T-helper 17 cell (primary cell): ENCODE results near the gene UPK1A. TPM values are rescaled to one million over a fixed set of nuclear protein-coding genes. Genes with fewer than 3 reads are reported as not detected.
A peak's percentile ranks its signal among the peaks of the same experiment; 100 is the strongest.

Source experiments
- ATAC-seq: fragments of 150-1000 bp; cut with Tn5 transposase; 2 replicates; pipeline ENCODE4 v1.10.0; 2021; ENCODE audit warnings: mild to moderate bottlenecking, moderate library complexity
- DNase-seq, 3 donors: peaks; one replicate each; pipeline versions ENCODE4 v3.0.0 to v3.0.0-alpha.2; 2020 to 2021
- H3K9me3 ChIP-seq: one replicate; pipeline ENCODE4 v1.7.0; 2013; ENCODE audit warnings: low read length, mild to moderate bottlenecking; ENCODE audit not compliant: control insufficient read depth, poor library complexity, severe bottlenecking
- H3K27ac Mint-ChIP-seq: one replicate; pipeline ENCODE4 v1.8.0; 2022; ENCODE audit warnings: mild to moderate bottlenecking, moderate library complexity, mixed read lengths
- H3K27me3 Mint-ChIP-seq: one replicate; pipeline ENCODE4 v1.8.0; 2022; ENCODE audit warnings: mixed read lengths
- H3K36me3 Mint-ChIP-seq: one replicate; pipeline ENCODE4 v1.8.0; 2022; ENCODE audit warnings: low read depth, mixed read lengths
- H3K4me1 Mint-ChIP-seq: one replicate; pipeline ENCODE4 v1.8.0; 2022; ENCODE audit warnings: mild to moderate bottlenecking, mixed read lengths
- H3K4me3 Mint-ChIP-seq: one replicate; pipeline ENCODE4 v1.8.0; 2022; ENCODE audit warnings: mild to moderate bottlenecking, moderate library complexity, mixed read lengths
- total RNA-seq, 4 donors: library from RNA in 2 of 4; stranded (reverse) in 2 of 4; gene quantifications; one replicate each; pipeline ENCODE4 v1.2.3 and lab custom pipeline; 2022 to 2026

The UPK1A gene
- total RNA-seq (under 1 TPM in 1 of 2 donors, not detected in 1; 0.44 TPM), total RNA-seq (lab: John Stamatoyannopoulos, UW) (0.08 to 0.35 reads per million in 2 donors)

GRCh38 chr19:35666251-35666913, at the start of gene UPK1A:
Gene UPK1A (plus strand): TSS chr19:35666517. CDS start chr19:35666813, 296 bp downstream.
- Mint-ChIP-seq H3K27ac (no peak within 1 kb of the TSS), H3K27me3 (peaks cover 14% of the 10 kb centered on the region), H3K4me1 (peaks cover 6% of the 10 kb centered on the region), H3K36me3 (peaks cover 6% of the 10 kb centered on the region), H3K4me3 (no peak within 1 kb of the TSS)
- DNase-seq (no peak), ATAC-seq (no peak)
- H3K9me3 ChIP-seq: no peaks in the 10 kb centered on the region

DNA sequence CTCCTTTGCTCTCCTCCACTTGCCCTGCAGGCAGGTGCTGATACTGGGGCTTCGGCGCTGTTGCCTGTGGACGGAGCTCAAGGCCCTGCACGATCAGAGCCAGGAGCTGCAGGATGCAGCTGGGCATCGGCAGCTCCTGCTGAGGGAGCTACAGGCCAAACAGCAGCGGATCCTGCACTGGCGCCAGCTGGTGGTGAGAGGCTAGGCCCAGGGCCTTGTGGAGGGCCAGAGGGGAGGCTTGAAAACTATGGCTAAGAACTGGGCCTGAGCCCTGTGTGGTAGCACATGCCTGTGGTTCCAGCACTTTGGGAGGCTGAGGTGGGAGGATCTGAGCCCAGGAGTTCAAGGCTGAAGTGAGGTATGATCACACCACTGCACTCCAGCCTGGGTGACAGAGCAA, 47.5 kb upstream of the UPK1A start:
- no peaks in the 10 kb centered on the region for H3K9me3 ChIP-seq
- Mint-ChIP-seq H3K27me3 (no peaks in the 10 kb centered on the region), H3K27ac (no peak overlapping the region), H3K36me3 (peaks cover 2% of the 10 kb centered on the region), H3K4me3 (no peak overlapping the region), H3K4me1 (peaks cover 3% of the 10 kb centered on the region)
- DNase-seq (no peak), ATAC-seq (no peak)

- no peaks in the 10 kb centered on the region for H3K27me3 Mint-ChIP-seq
- H3K4me3 Mint-ChIP-seq: no peak overlapping the region
- H3K4me1 Mint-ChIP-seq: peaks cover 3% of the 10 kb centered on the region
- H3K27ac Mint-ChIP-seq: no peak overlapping the region
- H3K36me3 Mint-ChIP-seq: peaks cover 2% of the 10 kb centered on the region
- no peak for DNase-seq
- ATAC-seq: no peak
- no peaks in the 10 kb centered on the region for H3K9me3 ChIP-seq
These were observed 46.9 kb upstream of the UPK1A start for GRCh38 chr19:35619290-35619923.

DNA sequence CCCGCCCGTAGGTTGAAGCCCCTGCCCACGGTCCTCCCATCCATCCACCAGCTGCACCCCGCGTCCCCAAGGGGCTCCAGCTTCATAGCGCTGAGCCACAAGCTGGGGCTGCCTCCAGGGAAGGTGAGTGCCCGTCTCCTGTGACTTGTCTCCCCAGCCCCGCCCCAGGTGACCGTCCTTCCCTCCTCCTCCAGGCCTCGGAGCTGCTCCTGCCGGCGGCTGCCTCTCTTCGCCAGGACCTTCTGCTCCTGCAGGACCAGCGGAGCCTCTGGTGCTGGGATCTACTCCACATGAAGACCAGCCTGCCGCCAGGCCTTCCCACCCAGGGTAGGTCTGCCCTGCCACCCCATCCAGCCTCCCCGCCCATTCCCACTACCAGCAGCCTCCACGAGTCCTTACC, 46.3 kb upstream of the UPK1A start:
- no peaks in the 10 kb centered on the region for H3K9me3 ChIP-seq
- peaks cover 2% of the 10 kb centered on the region for H3K36me3 Mint-ChIP-seq
- peaks cover 3% of the 10 kb centered on the region for H3K4me1 Mint-ChIP-seq
- no peaks in the 10 kb centered on the region for H3K27me3 Mint-ChIP-seq
- H3K4me3 Mint-ChIP-seq: no peak overlapping the region
- no peak overlapping the region for H3K27ac Mint-ChIP-seq
- DNase-seq: no peak
- no peak for ATAC-seq

GRCh38 chr19:35621708-35622107, 44.6 kb upstream of the UPK1A start:
- Mint-ChIP-seq H3K4me3 (no peak overlapping the region), H3K27me3 (no peaks in the 10 kb centered on the region), H3K27ac (peak overlapping the region; percentile 51), H3K4me1 (peaks cover 2% of the 10 kb centered on the region), H3K36me3 (no peaks in the 10 kb centered on the region)
- DNase-seq: no peak
- ATAC-seq: no peak
- H3K9me3 ChIP-seq: no peaks in the 10 kb centered on the region

DNA sequence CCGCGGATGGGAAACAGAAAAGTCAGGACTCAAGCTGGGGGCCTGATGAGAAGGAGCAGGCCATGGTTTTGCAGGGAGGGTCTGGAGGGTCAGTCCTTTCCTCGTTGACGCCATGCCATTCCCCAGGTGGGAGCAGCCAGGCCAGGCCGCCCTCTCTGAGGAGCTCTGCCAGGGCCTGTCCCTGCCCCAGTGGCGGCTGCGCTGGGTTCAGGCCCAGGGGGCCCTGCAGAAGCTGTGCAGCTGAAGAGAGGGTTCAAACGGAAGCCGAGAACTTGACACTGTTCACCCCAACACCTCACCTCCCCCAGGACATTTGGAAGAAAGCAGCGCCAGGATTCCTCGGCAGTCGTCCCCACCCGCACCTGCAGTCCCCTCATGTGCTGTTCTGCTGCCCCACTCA, 43.6 kb upstream of the UPK1A start:
- H3K27ac Mint-ChIP-seq: no peak overlapping the region
- no peak for DNase-seq

DNA sequence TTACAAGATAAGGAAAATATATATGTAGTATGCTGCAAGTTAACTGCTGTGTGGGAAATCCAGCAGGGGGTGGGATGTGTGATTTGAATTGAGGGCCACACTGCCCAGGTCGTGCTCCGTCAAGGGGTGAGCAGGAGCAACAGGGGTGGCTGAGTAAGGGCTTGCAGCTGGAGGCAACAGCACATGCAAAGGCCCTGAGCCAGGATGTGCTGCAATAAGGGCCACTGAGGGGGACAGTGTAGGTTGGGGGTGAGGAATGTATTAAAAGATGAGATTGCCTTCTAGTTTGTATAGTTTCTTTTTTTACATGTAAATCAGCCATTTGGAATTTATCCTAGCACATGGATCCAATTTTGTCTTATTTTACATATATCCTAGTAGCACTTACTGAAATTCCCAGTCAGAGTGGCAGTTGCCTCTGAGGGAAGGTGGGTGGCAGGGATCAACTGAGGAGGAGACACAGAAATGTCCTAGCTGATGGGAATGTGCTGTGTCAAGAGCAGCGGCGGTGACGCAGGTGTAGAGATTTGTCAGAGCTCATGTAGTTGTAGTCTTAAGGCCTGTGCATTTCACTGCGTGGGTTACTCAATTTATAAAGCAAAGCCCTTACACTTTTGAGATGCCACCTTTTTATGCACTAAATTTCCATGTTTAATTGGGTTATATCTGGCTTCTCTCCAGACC, 42.8 kb upstream of the UPK1A start:
- H3K4me1 Mint-ChIP-seq: peaks cover 6% of the 10 kb centered on the region
- no peak overlapping the region for H3K4me3 Mint-ChIP-seq

More for the DNA sequence above, 43.6 kb upstream of the UPK1A start:
- no peak for ATAC-seq
- no peaks in the 10 kb centered on the region for H3K9me3 ChIP-seq
- no peak overlapping the region for H3K4me3 Mint-ChIP-seq
- H3K36me3 Mint-ChIP-seq: no peaks in the 10 kb centered on the region
- H3K27me3 Mint-ChIP-seq: no peaks in the 10 kb centered on the region
- peaks cover 2% of the 10 kb centered on the region for H3K4me1 Mint-ChIP-seq

GRCh38 chr19:35628264-35628564, 38.1 kb upstream of the UPK1A start:
- H3K4me3 Mint-ChIP-seq: peak overlapping the region; percentile 99
- no peaks in the 10 kb centered on the region for H3K27me3 Mint-ChIP-seq
- peak overlapping the region; percentile 97 for H3K27ac Mint-ChIP-seq
- peaks cover 14% of the 10 kb centered on the region for H3K36me3 Mint-ChIP-seq
- ATAC-seq: no peak
- no peaks in the 10 kb centered on the region for H3K9me3 ChIP-seq
- no peak for DNase-seq
- peaks cover 26% of the 10 kb centered on the region for H3K4me1 Mint-ChIP-seq

More for the DNA sequence above, 42.8 kb upstream of the UPK1A start:
- no peaks in the 10 kb centered on the region for H3K9me3 ChIP-seq
- Mint-ChIP-seq H3K27ac (no peak overlapping the region), H3K27me3 (no peaks in the 10 kb centered on the region), H3K36me3 (no peaks in the 10 kb centered on the region)
- no peak for DNase-seq
- ATAC-seq: no peak

DNA sequence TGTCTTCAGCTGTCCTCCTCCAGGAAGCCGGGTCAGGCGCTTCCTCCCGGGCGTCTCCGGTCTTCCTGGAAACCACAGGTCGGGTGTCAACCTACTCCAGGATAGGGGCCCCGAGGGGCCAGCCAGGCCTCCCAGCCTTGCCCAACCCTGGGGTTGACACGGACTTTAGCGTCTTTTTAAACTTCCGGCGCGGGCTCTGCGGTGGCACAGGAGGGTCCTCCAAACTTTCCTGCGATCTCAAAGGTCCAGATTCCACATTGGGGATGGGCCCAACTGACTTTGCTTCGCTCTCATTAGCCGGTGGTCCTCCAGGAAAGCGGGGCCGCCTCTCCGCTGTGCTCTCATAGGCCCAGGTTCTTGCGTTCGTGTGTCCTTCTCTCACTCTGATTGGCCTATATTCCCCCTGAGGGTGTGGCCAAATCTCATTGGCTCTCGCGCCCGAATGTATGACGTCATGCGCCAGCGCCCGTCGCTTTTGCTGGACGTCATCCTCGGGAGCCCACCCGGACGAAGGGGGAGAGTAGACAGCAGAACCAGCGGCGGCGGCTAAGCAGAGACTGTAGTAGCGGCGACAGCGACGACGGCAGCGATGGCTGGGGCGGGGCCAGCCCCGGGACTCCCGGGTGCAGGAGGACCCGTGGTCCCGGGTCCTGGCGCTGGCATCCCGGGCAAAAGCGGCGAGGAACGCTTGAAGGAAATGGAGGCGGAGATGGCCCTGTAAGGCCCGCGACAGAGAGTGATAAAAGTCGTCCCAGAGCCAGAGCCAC, 37.6 kb upstream of the UPK1A start, which contains the start of gene RBM42:
Gene RBM42, plus strand, starts transcription at position 472 of the 767 bp plus-strand sequence. Its CDS starts 118 bp downstream, at position 590.
- peaks cover 28% of the 10 kb centered on the region for H3K4me1 Mint-ChIP-seq
- peak; percentile 99 for ATAC-seq

DNA sequence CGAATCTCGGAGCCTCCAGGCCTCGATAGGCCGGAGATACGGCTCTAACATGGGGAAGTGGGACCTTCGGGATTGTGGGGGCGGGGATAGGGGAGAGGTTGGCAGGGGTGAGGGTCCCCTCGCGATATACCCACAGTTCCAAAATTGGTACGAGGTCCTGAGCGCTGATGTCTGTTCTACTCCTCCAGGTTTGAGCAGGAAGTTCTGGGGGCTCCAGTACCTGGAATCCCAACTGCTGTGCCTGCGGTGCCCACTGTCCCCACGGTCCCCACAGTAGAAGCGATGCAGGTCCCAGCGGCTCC, 37.0 kb upstream of the UPK1A start:
- Mint-ChIP-seq H3K36me3 (peaks cover 17% of the 10 kb centered on the region), H3K27me3 (no peaks in the 10 kb centered on the region), H3K4me1 (peaks cover 28% of the 10 kb centered on the region), H3K27ac (peak overlapping the region; percentile 97), H3K4me3 (peak overlapping the region; percentile 99)
- no peak for ATAC-seq
- no peaks in the 10 kb centered on the region for H3K9me3 ChIP-seq
- DNase-seq: no peak

More for the DNA sequence above, 37.6 kb upstream of the UPK1A start, which contains the start of gene RBM42:
- no peaks in the 10 kb centered on the region for H3K27me3 Mint-ChIP-seq
- peak within 1 kb of the TSS; percentile 97 for H3K27ac Mint-ChIP-seq
- H3K9me3 ChIP-seq: no peaks in the 10 kb centered on the region
- DNase-seq: peak; percentile 84 to 95 (median 91)
- H3K36me3 Mint-ChIP-seq: peaks cover 17% of the 10 kb centered on the region
- H3K4me3 Mint-ChIP-seq: peak within 1 kb of the TSS; percentile 99

- Mint-ChIP-seq H3K36me3 (peaks cover 22% of the 10 kb centered on the region), H3K27ac (no peak overlapping the region), H3K27me3 (no peaks in the 10 kb centered on the region), H3K4me3 (no peak overlapping the region), H3K4me1 (peaks cover 19% of the 10 kb centered on the region)
- no peaks in the 10 kb centered on the region for H3K9me3 ChIP-seq
- DNase-seq: no peak
- no peak for ATAC-seq
These were observed 32.4 kb upstream of the UPK1A start for GRCh38 chr19:35633727-35634440.

DNA sequence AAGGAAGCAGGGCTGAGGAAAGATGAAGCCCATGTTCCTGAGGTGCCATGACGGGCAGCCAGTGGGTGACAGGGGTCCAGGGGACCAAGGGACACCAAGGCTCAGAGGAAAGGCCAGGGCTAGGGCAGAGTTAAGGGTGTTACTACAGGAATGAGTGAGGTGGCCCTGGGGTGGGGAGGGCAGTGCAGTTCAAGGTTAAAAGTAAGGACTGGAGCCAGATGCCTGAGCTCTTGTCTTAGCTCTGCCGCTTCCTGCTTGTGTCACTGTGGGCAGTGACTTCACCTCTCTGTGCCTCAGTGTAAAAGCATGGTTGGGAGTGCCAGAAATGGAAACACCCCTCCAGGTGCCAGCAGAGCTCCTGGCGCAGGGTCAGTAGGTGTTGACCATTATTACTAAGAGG, 29.7 kb upstream of the UPK1A start:
- no peak overlapping the region for H3K4me3 Mint-ChIP-seq
- DNase-seq: no peak
- no peaks in the 10 kb centered on the region for H3K9me3 ChIP-seq
- no peak for ATAC-seq
- peaks cover 8% of the 10 kb centered on the region for H3K4me1 Mint-ChIP-seq
- H3K27me3 Mint-ChIP-seq: no peaks in the 10 kb centered on the region
- no peak overlapping the region for H3K27ac Mint-ChIP-seq
- H3K36me3 Mint-ChIP-seq: peaks cover 16% of the 10 kb centered on the region
